Colonic mucosa (tissue), 4 donors: ENCODE results near the gene APOL2. TPM values are rescaled to one million over a fixed set of nuclear protein-coding genes. Genes with fewer than 3 reads are reported as not detected.
A peak's percentile ranks its signal among the peaks of the same experiment; 100 is the strongest.

ENCODE experiments used
- DNase-seq: peaks from one replicate; pipeline ENCODE4 v3.0.0-alpha.2; 2020
- H3K27ac ChIP-seq: fragments of 200-600 bp; one replicate; pipeline ENCODE4 v1.8.0; 2021
- H3K27me3 ChIP-seq: fragments of 200-600 bp; one replicate; pipeline ENCODE4 v1.8.0; 2021
- H3K36me3 ChIP-seq: fragments of 200-600 bp; one replicate; pipeline ENCODE4 v1.8.0; 2021
- H3K4me1 ChIP-seq: fragments of 200-600 bp; one replicate; pipeline ENCODE4 v1.8.0; 2021; ENCODE audit warnings: mild to moderate bottlenecking
- H3K4me3 ChIP-seq: fragments of 200-600 bp; one replicate; pipeline ENCODE4 v1.8.0; 2021
- H3K9ac ChIP-seq, 2 donors: one replicate each; pipeline ENCODE4 v1.7.0; 2013; ENCODE audit warnings: control low read depth in 2 of 2, low read depth in 2 of 2, low read length in 2 of 2
- H3K9me3 ChIP-seq: fragments of 200-600 bp; one replicate; pipeline ENCODE4 v1.8.0; 2021
- CTCF ChIP-seq: fragments of 200-600 bp; IDR thresholded peaks from one replicate; pipeline ENCODE4 v1.8.0; 2022; ENCODE audit warnings: antibody characterized with exemption, mild to moderate bottlenecking
- intact Hi-C: fragments of 100-400 bp; cut with DNase I; formaldehyde crosslinking; loops from one replicate; pipeline ENCODE4 v1.14.1; 2022
- total RNA-seq, 2 donors: library from RNA; stranded (reverse); fragmentation: NEBNext Ultra II Directional in 1 of 2; extraction: Animal tissue kit (Norgen Biotek cat#: 25700) in 1 of 2; gene quantifications; one replicate each; pipeline ENCODE4 v1.2.1, GENCODE V29; 2021
- donor health status: healthy.
- donor health status: DM: no; HTN: no; CAD: no.
- donor health status: DM: no; HTN: no; CAD: no.

APOL2 gene
- total RNA-seq, 2 donors from 2014 or later, result 27.5 to 29.4 TPM

- peak overlapping the region; percentile 78 to 98 for H3K9ac ChIP-seq
- TF ChIP-seq CTCF, result no peak
- intact Hi-C loops, result loop anchor here (5.0 kb wide), 1 partner anchor 49 kb away; no protein-coding TSS in a partner anchor
- DNase-seq, result peak; percentile 45
- peak overlapping the region; percentile 61 for H3K4me3 ChIP-seq
- no peaks in the 10 kb centered on the region for H3K36me3 ChIP-seq
- H3K4me1 ChIP-seq, result peaks cover 18% of the 10 kb centered on the region
- no peaks in the 10 kb centered on the region for H3K9me3 ChIP-seq
- H3K27ac ChIP-seq, result peak overlapping the region; percentile 93
- no peaks in the 10 kb centered on the region for H3K27me3 ChIP-seq
Observed at GRCh38 chr22:36238373-36239149, 766 bp downstream of the APOL2 start.

- no peak for TF ChIP-seq CTCF
- DNase-seq, result no peak
- Histone ChIP-seq H3K27ac (peak overlapping the region; percentile 93), H3K4me3 (peak overlapping the region; percentile 61), H3K9ac (peak overlapping the region; percentile 78 to 98), H3K4me1 (peaks cover 18% of the 10 kb centered on the region), H3K36me3 (no peaks in the 10 kb centered on the region), H3K9me3 (no peaks in the 10 kb centered on the region), H3K27me3 (no peaks in the 10 kb centered on the region)
- intact Hi-C loops, result loop anchor here (5.0 kb wide), 1 partner anchor 50 kb away; no protein-coding TSS in a partner anchor
Observed at GRCh38 chr22:36237462-36238372, 1.6 kb downstream of the APOL2 start.

GRCh38 chr22:36236388-36237319, 2.7 kb downstream of the APOL2 start:
- no peaks in the 10 kb centered on the region for H3K36me3 ChIP-seq
- no peak overlapping the region for H3K27ac ChIP-seq
- no peak for TF ChIP-seq CTCF
- no peaks in the 10 kb centered on the region for H3K27me3 ChIP-seq
- peak overlapping the region; percentile 23 to 70 for H3K9ac ChIP-seq
- no peak for DNase-seq
- peak overlapping the region; percentile 61 for H3K4me3 ChIP-seq
- intact Hi-C loops, result loop anchor here (5.0 kb wide), 1 partner anchor 51 kb away; no protein-coding TSS in a partner anchor
- H3K4me1 ChIP-seq, result peaks cover 18% of the 10 kb centered on the region
- no peaks in the 10 kb centered on the region for H3K9me3 ChIP-seq

GRCh38 chr22:36235585-36235984, 3.7 kb downstream of the APOL2 start:
- Histone ChIP-seq H3K9ac (no peak overlapping the region), H3K36me3 (no peaks in the 10 kb centered on the region), H3K27ac (no peak overlapping the region), H3K4me3 (no peak overlapping the region), H3K4me1 (peaks cover 18% of the 10 kb centered on the region), H3K27me3 (no peaks in the 10 kb centered on the region), H3K9me3 (no peaks in the 10 kb centered on the region)
- DNase-seq, result no peak
- TF ChIP-seq CTCF, result no peak
- intact Hi-C loops, result loop anchor here (5.0 kb wide), 1 partner anchor 52 kb away; no protein-coding TSS in a partner anchor
